ENCODE results near the gene ABLIM1. TPM values are rescaled to one million over a fixed set of nuclear protein-coding genes. Genes with fewer than 3 reads are reported as not detected.

The ABLIM1 gene
- total RNA-seq, 4 donors from 2014 or later, result 83.1 to 145 (median 120) TPM

DNA sequence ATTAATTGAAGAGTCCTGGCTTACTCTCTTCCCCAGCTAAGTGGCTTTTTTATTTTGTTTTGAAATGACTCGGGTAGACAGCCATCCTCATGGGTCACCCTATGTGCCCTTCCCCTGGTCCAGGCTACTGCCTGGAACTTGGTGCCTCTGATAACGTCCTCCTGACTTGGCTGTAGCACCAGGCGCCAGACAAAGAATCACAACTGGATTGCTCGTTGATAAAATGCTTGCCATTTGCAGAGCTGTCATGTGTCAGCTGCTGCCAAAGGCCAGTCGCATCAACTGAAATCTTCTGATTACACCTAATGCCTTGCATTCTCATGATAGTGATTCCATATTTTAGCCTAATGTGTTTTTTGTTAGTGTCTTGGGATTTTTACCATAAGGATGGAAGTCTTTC is 27.4 kb upstream of the ABLIM1 start:
- DNase-seq (ENCODE audit: extremely low spot score), result no peak
- H3K36me3 ChIP-seq, result no peaks in the 10 kb centered on the region
- intact Hi-C loops (cut with DNase I), result no loop called here
- no peaks in the 10 kb centered on the region for H3K9me3 ChIP-seq
- 53% methylated on average over 5 of the region's 5 CpGs for WGBS
- TF ChIP-seq POLR2AphosphoS5 (IDR thresholded peaks at IDR 0.05), result no peak
- H3K4me3 ChIP-seq, result no peak overlapping the region
- peak overlapping the region; percentile 47 to 75 (median 60) for H3K27ac ChIP-seq (replicated peaks in 1 of 4)
- no peaks in the 10 kb centered on the region for H3K27me3 ChIP-seq
- peaks cover 38 to 52% (median 39%) of the 10 kb centered on the region in 4 donors for H3K4me1 ChIP-seq

DNA sequence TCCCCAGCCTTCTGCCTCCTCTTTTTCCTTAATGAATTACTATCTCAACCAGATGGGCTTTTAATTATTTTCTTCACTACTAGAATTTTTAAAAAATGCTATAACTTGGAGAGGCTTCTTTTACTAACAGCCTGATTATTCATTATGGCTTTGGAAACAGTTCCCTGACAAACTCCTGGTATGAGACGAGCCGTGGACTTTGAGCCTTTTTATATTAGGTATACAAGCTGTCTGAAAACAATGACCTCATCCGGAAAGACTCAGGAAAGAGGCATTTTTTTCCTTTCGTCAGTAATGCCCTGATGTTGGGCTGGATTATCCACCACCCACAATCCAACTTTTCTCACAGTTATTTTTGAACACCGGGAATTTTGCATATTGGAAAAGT is 26.7 kb upstream of the ABLIM1 start:
- no peaks in the 10 kb centered on the region for H3K36me3 ChIP-seq
- peak overlapping the region; percentile 47 to 75 (median 60) for H3K27ac ChIP-seq (replicated peaks in 1 of 4)
- no peaks in the 10 kb centered on the region for H3K9me3 ChIP-seq
- H3K27me3 ChIP-seq, result no peaks in the 10 kb centered on the region
- intact Hi-C loops (cut with DNase I), result no loop called here
- DNase-seq (ENCODE audit: extremely low spot score), result no peak
- peak overlapping the region; percentile 34 to 45 (median 37) for H3K4me3 ChIP-seq
- WGBS, result 16% methylated on average over 5 of the region's 5 CpGs
- TF ChIP-seq, protein P1, sequence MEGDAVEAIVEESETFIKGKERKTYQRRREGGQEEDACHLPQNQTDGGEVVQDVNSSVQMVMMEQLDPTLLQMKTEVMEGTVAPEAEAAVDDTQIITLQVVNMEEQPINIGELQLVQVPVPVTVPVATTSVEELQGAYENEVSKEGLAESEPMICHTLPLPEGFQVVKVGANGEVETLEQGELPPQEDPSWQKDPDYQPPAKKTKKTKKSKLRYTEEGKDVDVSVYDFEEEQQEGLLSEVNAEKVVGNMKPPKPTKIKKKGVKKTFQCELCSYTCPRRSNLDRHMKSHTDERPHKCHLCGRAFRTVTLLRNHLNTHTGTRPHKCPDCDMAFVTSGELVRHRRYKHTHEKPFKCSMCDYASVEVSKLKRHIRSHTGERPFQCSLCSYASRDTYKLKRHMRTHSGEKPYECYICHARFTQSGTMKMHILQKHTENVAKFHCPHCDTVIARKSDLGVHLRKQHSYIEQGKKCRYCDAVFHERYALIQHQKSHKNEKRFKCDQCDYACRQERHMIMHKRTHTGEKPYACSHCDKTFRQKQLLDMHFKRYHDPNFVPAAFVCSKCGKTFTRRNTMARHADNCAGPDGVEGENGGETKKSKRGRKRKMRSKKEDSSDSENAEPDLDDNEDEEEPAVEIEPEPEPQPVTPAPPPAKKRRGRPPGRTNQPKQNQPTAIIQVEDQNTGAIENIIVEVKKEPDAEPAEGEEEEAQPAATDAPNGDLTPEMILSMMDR (IDR thresholded peaks at IDR 0.05), result no peak
- peaks cover 38 to 52% (median 40%) of the 10 kb centered on the region in 4 donors for H3K4me1 ChIP-seq

DNA sequence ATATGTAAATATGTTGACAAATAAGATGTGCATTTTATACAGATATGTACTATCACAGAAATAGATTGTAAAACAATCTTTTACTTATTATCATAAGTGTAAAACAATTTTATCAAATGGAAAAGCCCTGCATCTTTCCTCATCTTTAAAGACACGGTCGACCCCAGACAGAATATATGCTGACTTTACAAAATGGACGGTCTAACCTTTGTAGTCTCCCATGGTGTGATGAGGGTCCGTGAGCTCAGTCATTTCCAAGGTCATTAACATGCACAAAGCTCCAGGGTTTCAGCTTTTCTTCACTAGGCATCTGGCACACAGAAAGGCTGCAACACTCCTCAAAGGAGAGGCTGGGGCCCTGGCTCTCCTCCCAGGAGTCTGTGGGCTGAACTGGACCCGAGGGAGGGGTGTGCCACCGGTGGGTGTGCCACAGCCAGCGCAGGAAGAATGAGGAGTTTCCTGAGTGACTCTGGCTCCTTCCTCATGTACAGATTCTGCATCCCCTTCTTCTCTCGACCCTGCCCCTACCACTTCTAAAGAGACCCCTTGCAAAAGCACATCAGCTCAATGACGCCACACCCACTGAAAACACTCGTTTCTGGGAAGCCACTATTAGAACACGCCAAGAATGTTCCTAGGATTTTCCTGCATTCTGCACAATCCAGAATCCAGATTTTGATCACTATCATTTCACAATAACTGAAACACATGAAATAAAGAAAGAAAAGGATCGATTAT is 26.2 kb upstream of the ABLIM1 start:
- Histone ChIP-seq H3K36me3 (no peaks in the 10 kb centered on the region), H3K4me1 (peaks cover 38 to 52% (median 40%) of the 10 kb centered on the region in 4 donors), H3K27ac (replicated peaks in 1 of 4) (peak overlapping the region; percentile 47 to 75 (median 60)), H3K9me3 (no peaks in the 10 kb centered on the region), H3K27me3 (no peaks in the 10 kb centered on the region), H3K4me3 (peak overlapping the region; percentile 34 to 45 (median 37))
- TF ChIP-seq POLR2A (IDR thresholded peaks at IDR 0.05; ENCODE audit: low read depth) (no peak), POLR2AphosphoS5 (IDR thresholded peaks at IDR 0.05) (peak; percentile 45 to 47)
- intact Hi-C loops (cut with DNase I), result no loop called here
- DNase-seq (ENCODE audit: extremely low spot score), result no peak
- WGBS, result 47% methylated on average over 11 of the region's 12 CpGs

DNA sequence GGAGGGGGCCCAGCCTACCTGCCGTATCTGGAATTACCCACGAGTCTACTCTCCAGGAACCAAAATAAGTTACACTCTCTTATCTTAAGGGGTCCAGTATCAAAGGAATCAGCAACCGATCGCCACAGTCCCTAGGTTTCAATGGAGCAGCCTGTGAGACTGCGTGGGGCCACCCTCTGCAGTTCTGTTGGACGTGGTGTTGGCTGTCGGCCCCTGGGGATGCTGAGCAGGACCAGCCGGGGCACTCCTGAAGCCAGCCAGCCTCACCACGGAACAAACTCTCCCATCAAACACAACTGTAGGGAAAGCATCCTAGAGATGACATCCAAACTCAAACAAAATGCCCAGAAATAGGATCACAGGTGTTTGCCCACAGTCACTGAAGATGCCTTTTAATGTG is 25.5 kb upstream of the ABLIM1 start:
- H3K27me3 ChIP-seq, result no peaks in the 10 kb centered on the region
- H3K4me1 ChIP-seq, result peaks cover 38 to 52% (median 40%) of the 10 kb centered on the region in 4 donors
- H3K27ac ChIP-seq (replicated peaks in 1 of 4), result peak overlapping the region; percentile 47 to 75 (median 60)
- H3K4me3 ChIP-seq, result peak overlapping the region; percentile 34 to 45 (median 37)
- no peak for DNase-seq (ENCODE audit: extremely low spot score)
- intact Hi-C loops (cut with DNase I), result no loop called here
- no peaks in the 10 kb centered on the region for H3K9me3 ChIP-seq
- 88% methylated on average over 9 of the region's 9 CpGs for WGBS
- TF ChIP-seq, protein P1 (IDR thresholded peaks at IDR 0.05), result no peak
- TF ChIP-seq POLR2A (IDR thresholded peaks at IDR 0.05; ENCODE audit: low read depth), result no peak
- TF ChIP-seq EP300 (IDR thresholded peaks at IDR 0.05), result no peak
- no peak for TF ChIP-seq POLR2AphosphoS5 (IDR thresholded peaks at IDR 0.05)
- no peaks in the 10 kb centered on the region for H3K36me3 ChIP-seq

DNA sequence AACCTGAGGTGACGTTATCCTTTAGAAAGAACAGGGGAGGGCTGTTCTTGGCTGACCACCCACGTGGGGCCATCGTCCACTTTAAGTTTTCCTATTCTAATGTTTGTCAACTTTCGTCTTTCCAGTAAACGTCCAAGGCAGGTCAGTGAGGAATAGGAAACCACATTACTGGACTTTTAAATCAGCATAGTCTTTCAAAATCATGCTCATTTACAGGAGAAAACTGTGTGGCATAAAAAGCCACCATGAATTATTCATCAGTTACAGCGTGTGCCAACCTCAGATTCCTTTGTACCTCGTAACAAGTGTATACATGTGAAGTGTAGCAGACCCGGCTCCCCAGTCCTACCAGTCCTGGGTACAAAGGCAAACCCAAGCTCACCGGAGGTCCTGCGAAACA is 25.1 kb upstream of the ABLIM1 start:
- Histone ChIP-seq H3K9me3 (no peaks in the 10 kb centered on the region), H3K27me3 (no peaks in the 10 kb centered on the region), H3K4me1 (peaks cover 38 to 52% (median 40%) of the 10 kb centered on the region in 4 donors), H3K36me3 (no peaks in the 10 kb centered on the region), H3K27ac (replicated peaks in 1 of 4) (peak overlapping the region; percentile 47 to 75 (median 60)), H3K4me3 (peak overlapping the region; percentile 34 to 45 (median 37))
- intact Hi-C loops (cut with DNase I), result no loop called here
- 69% methylated on average over 10 of the region's 10 CpGs for WGBS
- TF ChIP-seq EP300 (IDR thresholded peaks at IDR 0.05) (no peak), POLR2AphosphoS5 (IDR thresholded peaks at IDR 0.05) (no peak), POLR2A (IDR thresholded peaks at IDR 0.05; ENCODE audit: low read depth) (no peak)
- TF ChIP-seq, protein P1 (IDR thresholded peaks at IDR 0.05), result no peak
- DNase-seq (ENCODE audit: extremely low spot score), result no peak

Measured in esophagus muscularis mucosa (tissue), 4 donors.